HG03139 (cell line): ENCODE results near the gene ZBTB12.
"Not testable (repeated sequence)": the region's sequence is repeated elsewhere in the genome, so short reads cannot be mapped to it uniquely, and the experiment has no call there.

Source experiments
- ATAC-seq: cut with Tn5 transposase; IDR thresholded peaks from one replicate; pipeline ENCODE4 v1.9.1; 2021; ENCODE audit not compliant: unreplicated experiment

Gene ZBTB12

DNA sequence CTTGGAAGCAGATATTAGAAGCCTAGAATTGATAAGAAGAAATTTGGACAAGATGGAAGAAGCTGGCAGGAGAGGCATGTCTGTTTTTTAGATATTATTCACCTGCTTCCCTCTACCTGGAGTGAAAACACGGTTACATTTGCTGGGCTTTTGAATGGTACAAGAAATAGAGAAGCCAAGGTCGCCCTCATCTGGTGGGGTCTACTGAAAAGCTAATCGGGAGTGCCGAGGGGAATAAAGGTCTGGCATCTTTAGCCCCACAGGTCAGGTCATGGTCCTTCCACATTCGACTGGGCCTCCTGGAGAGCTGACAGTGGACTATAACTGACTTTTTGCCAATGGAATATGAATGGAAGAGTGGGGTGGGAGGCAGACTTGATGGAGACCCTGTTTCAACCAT, 21.1 kb upstream of the ZBTB12 start:
- no peak for ATAC-seq

DNA sequence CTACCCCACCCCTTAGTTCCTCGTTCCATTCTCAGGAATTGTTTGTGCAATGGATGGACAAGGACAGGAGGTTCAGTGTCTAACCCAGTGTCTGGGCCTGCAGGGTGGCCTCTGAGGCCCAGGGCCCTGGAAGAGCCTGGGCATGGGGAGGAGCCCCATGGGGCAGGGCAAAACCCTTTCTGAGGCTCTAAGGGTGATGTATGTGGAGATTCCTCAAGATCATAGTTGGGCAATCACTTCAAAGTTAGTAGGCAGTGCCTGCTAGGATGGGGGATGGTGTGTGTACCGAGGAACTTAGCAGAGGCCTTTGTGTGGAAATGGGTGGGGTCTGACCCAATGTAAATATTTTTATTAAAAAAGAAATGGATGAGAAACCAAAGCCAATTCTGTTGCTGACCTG, 18.9 kb upstream of the ZBTB12 start:
- no peak for ATAC-seq

DNA sequence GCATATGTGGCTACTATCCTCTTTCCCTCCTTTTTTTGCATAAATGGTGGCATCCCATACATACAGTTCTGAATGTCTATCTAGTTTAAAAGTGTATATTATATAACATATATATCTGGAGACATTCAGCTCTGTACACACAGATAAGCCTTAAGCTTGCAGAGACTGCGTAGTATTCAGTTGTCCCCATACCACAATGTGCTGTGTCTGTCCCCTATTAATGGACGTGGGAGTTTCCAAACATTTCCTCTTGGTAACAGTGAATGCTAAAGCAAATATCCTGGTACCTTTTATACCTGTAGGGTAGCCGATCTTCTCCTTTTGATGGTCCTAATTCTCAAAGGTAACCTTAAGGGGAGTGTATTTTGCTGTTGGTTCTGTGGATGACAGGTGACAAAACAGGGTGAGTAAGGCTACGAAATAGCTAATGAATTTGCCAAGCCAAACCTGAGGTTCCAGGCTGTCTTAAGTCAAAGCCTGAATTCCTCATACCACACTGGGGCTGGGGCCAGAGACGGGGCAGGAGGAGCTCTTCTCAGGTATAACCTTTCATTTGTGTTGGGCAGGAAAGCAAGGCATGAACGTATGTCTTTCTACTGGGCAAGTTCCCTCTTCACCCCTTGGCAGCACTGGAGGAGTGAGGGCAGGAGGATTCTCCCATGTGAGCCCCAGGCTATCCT, 17.9 kb upstream of the ZBTB12 start:
- ATAC-seq, result no peak

DNA sequence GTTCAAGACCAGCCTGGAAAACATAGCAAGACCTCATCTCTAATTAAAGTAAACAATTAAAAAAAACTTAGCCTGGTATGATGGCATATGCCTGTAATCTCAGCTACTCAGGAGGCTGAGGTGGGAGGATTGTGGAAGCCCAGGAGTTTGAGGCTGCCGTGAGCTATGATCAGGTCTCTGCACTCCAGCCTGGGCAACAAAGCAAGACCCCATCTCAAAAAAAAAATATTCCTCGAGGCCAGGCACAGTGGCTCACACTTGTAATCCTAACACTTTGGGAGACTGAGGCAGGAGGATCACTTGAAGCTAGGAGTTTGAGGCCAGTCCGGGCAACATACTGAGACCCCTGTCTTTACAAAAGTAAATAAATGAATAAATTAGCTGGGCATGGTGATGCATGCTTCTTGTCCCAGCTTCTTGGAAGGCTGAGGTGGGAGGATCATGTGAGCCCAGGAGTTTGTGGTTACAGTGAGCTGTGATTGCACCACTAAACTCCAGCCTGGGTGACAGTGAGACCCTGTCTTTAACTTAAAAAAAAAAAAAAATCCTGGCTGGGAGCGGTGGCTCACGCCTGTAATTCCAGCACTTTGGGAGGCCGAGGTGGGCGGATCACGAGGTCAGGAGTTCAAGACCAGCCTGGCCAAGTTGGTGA, 16.3 kb upstream of the ZBTB12 start:
- no peak for ATAC-seq

DNA sequence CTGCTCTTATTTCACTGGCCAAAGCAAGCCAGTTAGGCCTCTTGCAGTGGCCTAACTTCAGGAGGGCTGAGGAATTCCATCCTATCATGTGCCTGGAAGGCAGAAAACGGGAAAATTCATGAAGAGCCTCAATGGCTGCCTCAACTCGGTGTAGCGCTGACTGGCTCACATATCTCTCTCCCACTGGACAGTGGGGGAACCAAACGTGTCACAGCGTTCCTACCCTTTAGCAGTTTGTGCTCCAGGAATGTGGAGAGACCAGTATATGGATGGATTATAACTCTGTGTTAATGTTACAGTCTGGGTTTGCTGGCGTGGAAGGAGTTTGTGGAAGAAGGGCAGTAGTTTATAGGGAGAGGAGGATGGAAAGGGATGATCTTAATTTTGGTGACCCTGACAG, 13.9 kb upstream of the ZBTB12 start:
- ATAC-seq, result no peak

DNA sequence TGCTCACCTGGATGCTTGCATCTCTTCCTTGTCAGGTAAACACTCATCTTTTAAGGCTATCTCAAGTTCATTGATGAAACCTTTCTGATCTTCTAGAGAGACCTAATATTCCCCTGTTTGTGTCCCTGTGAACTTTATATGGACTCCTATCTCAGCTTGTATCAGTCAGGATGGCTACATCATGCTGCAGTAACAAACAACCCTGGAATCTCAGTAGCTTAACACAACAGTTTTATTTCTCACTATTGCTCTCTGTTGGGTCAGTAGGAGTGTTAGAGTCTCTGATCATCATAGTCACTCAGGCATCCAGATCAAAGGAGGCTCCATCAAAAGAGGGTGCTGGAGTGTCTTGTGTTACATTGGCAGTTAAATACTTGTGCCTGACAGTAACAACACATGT, 13.5 kb upstream of the ZBTB12 start:
- no peak for ATAC-seq

DNA sequence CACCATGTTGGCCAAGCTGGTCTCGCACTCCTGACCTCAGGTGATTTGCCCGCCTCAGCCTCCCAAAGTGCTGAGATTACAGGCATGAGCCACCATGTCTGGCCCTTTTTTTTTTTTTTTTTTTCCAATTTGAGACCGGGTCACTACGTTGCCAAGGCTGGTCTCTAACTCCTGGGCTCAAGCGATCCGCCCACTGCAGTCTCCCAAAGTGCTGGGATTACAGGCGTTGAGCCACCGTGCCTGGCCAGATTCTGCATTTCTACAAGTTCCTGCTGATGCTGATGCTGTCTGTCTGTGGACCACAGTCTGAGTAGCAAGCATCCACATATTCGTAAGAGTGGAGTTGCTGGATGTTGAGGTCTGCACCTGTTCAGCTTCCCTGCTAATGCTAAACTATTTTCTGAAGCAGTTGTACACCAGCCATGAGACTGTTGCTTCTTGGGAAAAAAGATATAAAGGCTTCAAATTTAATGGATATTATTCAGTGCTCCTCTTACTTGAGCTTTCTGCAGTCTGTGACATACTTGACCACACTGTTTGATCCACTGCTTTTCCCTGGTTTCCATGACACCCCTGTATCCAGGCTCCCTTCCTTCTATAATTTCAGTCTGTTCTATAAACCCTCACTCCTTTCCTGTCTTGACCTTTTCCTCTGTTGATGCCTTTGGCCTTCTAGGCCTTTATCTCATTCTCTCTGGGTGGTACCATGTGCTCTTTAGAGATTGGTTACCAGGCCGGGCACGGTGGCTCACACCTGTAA, 10.1 kb upstream of the ZBTB12 start:
- ATAC-seq, result no peak

DNA sequence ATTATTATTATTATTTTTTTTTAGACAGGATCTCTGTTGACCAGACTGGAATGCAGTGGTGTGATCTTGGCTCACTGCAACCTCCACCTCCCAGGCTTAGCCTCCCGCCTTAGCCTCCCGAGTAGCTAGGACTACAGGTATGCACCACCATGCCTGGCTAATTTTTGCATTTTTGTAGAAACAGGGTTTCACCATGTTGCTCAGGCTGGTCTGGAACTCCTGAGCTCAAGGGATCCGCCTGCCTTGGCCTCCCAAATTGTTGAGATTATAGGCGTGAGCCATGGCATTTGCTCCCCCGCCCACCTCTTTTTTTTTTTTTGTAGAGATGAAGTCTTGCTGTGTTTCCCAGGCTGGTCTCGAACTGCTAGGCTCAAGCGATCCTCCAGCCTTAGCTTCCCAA, 7.4 kb upstream of the ZBTB12 start:
- ATAC-seq, result not testable (repeated sequence)

DNA sequence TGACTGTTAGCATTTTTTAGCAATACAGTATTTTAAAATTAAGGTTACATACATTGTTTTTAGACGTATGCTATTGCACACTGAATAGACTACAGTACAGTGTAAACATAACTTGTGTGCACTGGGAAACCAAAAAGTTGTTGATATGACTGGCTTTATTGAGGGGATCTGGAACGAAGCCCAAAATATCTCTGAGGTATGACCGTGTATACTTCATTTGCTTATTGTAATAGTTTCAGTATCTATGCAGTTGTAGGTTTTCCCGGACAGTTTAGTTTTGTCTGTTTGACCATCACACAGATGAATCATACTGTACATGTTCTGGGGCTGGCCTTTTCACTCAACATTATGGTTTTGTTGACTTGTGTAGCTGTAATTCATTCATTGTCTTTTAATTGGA, 6.9 kb upstream of the ZBTB12 start:
- ATAC-seq, result peak; percentile 59

DNA sequence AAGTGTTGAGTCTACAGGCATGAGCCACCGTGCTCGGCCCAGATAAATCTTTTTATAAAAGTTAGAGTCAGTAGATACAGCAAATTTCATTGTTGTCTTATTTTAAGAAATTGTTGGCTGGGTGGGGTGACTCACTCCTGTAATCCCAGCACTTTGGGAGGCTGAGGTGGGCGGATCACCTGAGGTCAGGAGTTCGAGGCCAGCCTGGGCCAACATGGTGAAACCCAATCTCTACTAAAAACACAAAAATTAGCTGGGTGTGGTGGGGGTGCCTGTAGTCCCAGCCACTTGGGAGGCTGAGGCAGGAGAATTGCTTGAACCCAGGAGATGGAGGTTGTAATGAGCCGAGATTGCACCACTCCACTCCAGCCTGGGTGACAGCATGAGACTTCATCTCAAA, 6.4 kb upstream of the ZBTB12 start:
- ATAC-seq, result not testable (repeated sequence)

DNA sequence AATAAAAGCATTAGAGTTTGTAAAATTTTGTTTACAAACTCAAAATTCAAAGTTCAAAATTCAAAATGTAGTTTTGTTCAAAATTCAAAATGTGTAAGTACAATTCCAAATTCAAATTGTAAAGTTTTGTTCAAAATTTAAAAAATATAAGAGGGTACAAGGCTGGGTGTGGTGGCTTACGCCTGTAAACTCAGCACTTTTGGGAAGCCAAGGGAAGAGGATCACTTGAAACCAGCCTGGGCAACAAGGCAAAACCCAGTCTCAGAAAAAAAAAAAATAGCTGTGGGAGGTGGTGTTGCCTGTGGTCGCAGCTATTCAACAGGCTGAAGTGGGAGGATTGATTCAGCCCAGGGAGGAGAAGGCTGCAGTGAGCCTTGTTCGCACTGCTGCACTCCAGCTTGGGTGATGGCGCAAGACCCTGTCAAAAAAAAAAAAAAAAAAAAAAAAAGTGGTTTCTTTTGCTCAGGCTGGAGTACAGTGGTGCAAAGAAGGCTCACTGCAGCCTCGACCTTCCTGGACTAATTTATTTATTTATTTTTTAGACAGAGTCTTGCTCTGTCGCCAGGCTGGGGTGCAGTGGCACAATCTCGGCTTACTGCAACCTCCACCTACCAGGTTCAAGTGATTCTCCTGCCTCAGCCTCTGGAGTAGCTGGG, 5.4 kb upstream of the ZBTB12 start:
- ATAC-seq, result no peak

DNA sequence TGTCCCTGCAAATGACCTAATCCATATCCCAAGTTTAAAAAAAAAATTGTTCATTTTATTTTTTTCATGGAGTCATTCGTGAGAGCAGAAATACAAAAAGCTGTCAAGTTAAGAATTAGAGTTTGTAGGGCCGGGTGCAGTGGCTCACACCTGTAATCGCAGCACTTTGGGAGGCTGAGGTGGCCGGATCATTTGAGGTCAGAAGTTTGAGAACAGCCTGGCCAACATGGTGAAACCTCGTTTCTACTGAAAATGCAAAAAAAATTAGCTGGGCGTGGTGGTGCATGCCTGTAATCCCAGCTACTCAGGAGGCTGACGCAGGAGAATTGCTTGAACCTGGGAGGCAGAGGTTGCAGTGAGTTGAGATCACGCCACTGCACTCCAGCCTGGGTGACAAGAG, 4.8 kb upstream of the ZBTB12 start:
- ATAC-seq, result not testable (repeated sequence)

DNA sequence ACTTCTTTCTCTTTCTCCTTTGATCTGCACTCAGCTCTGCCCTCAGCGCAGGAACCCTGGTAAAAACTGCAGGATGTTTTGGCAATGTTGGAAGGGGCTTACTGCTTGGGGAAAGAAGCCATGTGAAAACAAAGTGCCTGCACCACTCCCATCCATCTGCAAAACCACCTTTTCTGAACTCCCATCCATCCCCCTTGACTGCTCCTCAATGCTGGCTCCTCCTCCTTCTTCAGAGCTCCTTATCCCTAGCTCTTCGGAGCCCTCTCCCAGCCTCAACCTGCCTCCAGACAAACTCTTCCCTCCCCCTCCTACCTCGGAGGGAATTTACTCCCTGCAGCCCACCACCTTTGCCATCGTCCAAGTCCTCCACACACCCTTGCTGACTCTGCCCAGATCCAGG, 4.2 kb upstream of the ZBTB12 start:
- no peak for ATAC-seq

DNA sequence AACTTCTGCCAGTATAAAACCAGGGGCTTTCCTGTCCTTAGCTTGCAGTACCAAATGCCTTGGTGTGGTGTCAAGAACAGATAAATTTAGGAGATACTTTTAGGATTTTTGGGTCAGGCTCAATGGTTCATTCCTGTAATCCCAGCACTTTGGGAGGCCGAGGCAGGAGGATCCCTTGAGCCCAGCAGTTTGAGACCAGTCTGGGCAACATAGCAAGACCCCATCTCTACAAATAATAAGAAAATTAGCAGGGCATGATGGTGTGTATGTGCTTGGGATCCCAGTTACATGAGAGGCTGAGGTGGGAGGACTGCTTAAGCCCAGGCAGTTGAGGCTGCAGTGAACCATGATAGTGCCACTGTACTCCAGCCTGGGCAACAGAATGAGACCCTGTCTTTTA, 3.2 kb upstream of the ZBTB12 start:
- ATAC-seq, result no peak

DNA sequence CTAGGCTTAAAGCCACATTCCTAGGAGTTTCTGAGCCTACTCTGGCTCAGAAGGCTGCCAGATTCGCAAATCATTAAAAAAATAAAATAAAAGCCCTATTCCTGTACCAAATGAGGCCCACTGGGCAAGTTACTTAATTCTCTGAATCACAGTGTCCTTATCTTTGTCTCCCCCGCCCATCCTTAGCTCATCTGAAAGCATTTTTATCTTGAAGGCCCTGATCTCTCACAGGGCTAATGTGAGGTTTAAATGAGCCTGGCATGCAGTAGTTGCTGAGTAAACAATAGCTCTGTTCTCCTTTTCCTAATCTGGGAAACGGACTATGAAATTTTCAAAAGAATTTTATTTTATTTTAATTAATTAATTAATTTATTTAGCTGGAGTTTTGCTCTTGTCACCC, 2.1 kb upstream of the ZBTB12 start:
- ATAC-seq, result no peak

DNA sequence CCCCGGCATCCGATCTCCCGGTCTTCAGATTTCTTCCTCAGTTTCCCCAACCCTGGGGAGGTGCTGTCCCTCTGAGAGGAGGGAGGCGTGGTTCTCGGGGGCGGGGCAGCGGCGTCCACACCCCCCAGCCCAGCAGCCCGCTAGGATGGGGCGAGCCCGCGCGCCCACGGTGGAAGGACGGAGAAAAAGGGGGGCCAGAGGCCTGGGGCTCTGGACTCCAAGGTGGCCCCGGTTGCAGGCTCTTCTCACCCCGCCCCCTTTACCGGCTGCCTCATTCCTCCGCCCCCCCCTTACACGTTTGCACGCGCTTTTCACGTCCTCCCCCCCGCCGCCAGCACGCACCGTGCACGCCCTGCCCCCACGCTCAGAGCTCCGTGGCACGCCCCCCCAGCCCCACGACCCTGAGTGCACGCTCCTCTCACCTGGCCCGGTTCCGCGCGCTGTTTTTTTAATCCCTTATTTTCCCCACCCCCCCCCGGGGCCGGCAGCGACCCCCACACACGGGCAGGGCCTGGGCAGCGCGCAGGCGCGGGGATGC, 402 bp downstream of the ZBTB12 start:
- no peak for ATAC-seq

DNA sequence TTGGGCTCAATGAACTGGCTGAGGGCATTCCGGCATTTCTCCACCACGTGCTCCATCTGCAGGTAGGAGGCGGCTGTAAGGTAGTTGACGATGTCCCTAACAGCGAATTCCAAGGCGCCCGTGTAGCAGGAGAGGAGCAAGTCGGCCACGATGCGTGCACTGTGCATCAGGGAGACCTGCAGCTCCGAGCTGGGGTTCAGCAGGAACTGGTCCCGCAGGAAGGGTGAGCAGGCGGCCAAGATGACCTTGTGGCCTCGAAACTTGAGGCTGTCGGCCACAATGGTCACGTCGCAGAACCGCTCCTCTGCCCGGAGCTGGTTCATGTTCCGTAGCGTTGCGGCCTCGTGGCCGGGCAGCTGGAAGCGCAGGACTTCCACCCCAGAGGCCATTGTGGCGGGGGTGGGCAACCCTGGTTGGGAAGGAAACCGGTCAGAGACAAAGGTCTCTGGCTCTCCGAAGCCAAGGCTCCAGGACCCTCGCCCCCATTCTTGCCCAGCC, 920 bp downstream of the ZBTB12 start:
- ATAC-seq, result no peak

DNA sequence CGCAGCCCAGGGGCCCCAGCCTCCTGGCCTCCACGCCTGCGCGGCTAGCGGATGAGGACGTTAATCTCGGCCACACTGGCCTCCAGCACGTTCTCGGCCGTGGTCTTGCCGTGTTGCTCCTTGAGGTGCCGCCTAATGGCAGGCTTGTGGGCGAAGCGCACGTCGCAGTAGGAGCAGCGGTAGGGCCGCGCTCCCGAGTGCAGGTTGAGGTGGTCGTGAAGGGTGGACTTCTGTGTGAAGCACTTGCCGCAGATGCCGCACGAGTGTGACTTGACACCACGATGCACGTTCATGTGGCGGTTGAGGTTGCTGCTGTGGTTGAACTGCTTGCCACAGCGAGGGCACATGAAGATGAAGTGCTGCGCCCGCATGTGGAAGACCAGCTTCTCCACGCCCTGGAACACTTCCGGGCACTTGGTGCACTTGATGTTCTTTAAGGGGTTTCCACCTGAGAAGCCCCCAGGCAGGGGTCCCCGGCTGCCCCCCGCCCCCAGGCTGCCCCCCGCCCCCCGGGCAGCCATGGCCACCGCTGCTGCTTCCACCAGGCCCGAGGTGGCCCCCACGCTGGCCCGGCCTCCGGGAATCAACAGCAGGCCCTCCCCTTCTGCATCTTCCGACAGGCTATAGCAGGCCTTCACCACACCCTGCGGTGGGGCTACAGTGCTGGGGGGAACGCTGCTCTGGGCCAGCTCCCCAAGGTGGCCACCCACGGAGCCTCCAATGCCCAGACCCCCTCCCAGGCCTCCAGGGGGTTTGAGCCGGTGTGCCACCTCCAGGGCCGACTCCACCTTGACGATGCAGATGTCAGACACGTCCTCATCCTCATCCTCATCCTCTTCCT, 1.8 kb downstream of the ZBTB12 start:
- no peak for ATAC-seq

DNA sequence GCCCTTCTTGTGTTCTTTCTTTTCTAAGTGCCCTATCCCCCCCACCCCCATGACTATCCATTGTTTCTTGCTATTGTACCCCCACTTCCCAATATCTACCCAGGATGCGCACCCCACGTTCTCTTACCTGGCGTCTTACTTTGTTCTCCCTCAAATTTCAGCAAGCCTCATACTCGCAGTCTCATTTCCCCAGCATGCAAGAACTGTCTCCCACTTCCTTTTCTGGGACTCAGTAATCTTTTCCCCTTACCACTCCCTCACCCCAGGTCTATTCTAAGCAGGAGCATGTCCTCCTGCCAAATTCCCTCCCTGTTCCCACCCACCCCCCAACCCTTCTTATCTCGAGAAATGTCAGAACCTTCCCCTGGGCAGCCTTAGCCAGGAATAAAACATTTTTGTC, 2.7 kb downstream of the ZBTB12 start:
- no peak for ATAC-seq

DNA sequence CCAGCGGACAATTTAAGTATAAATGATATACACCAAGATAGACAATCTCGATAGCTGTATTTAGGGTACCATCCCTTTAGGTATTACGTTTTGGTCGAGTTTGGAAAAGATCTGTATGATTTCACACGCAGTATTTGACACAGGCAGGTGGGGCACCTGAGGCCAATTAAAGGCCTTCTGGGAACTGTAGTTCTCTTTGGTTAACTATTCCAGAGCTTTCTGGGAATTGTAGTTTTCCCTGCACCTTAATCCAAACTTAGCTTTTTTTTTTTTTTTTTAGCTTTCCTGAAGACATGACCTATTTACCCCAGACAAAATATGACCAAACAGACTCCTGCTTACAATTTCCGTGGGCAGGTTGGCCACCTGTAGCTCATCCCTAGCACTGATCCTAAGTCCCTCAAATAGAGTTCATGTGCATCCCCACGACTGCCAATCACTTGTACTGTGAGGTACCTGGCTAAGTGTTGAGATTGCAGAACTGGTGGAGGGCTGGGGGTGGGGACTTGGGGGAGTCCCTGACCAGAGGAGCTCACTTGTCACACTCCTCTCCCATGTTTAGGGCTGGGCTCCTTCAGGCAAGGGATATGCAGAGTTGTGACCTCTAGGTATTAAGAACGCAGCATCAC, 3.4 kb downstream of the ZBTB12 start:
- ATAC-seq, result no peak
